ENCODE data around the gene SSNA1. TPM values are rescaled to one million over a fixed set of nuclear protein-coding genes. Genes with fewer than 3 reads are reported as not detected.

SSNA1 gene
- total and polyA plus RNA-seq, 2 donors (not counting 1 experiment from before 2014, with no cell fraction given) = 53.6 to 129 TPM

DNA sequence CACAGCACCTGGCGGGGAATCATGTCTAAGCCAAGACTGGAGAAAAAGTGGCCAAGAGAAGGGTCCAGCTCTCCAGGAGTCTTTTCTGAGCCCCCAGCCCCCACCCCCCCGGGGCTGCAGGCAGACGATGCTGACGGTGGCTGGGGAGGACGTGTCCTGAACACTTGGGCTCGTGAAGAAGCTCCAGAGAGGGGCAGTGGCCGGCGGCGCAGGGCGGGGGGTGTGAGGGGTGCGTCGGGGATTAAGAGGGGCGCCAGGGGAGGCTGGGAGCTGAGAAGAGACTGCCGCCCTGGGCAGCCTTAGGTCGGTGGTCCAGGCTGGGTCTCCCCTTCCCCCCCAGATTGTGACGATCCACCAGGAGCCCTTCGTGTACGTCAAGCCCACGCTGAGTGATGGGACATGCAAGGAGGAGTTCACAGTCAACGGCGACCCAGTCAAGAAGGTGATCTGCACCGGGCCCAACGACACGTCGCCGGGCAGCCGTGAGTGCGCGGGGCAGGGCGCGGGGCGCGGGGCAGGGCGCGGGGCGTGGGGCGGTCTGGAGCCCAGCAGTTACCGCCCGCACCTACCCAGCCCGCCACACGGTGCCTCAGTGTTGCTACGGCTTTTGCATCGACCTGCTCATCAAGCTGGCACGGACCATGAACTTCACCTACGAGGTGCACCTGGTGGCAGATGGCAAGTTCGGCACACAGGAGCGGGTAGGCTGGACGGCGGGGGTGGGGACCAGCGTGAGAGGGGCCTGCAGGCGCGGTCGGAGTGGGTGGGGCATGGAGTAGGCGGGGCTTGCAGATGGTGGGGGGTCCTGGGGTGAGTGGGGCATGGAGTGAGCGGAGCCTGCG is 27.5 kb upstream of the SSNA1 start:
- H3K4me2 ChIP-seq (replicated peaks; ENCODE audit: low read depth, low read length, poor library complexity, severe bottlenecking) = no peak overlapping the region
- 50% methylated on average over 54 of the region's 56 CpGs for WGBS (ENCODE audit: insufficient coverage)
- no peak overlapping the region for H3K4me3 Mint-ChIP-seq

More for the DNA sequence above, 27.5 kb upstream of the SSNA1 start:
- Histone ChIP-seq H2AFZ (ENCODE audit: insufficient read depth, low read depth, low read length, poor library complexity, severe bottlenecking) (no peak overlapping the region), H4K20me1 (ENCODE audit: control insufficient read depth, insufficient read depth, low read length, poor library complexity, severe bottlenecking) (no peaks in the 10 kb centered on the region), H3K36me3 (replicated peaks in 1 of 2; ENCODE audit: control extremely low read depth in 1 of 2, control insufficient read depth in 1 of 2, extremely low read depth in 1 of 2, insufficient read depth in 2 of 2, low read length in 1 of 2) (no peaks in the 10 kb centered on the region), H3K9me3 (ENCODE audit: control extremely low read depth in 1 of 3, control insufficient read depth in 2 of 3, insufficient read depth in 1 of 3, low read length in 2 of 3) (peaks cover 0 to 37% (median 0%) of the 10 kb centered on the region in 3 donors), H3K27ac (ENCODE audit: low read length in 2 of 2) (no peak overlapping the region), H3K27me3 (replicated peaks in 1 of 4; ENCODE audit: control extremely low read depth in 1 of 4, control insufficient read depth in 3 of 4, insufficient read depth in 4 of 4, low read length in 3 of 4) (peaks cover 0 to 87% (median 31%) of the 10 kb centered on the region in 4 experiments), H3K9ac (ENCODE audit: low read length) (no peak overlapping the region), H3K4me3 (ENCODE audit: control extremely low read depth in 1 of 5, extremely low read depth in 1 of 5, insufficient read depth in 1 of 5, low read depth in 2 of 5, low read length in 4 of 5) (no peak overlapping the region), H3K4me1 (ENCODE audit: control insufficient read depth in 2 of 2, insufficient read depth in 2 of 2, low read length in 2 of 2) (peaks cover 22 to 34% of the 10 kb centered on the region in 2 donors), H3K79me2 (ENCODE audit: control insufficient read depth, insufficient read depth, low read length) (no peaks in the 10 kb centered on the region)
- no peaks in the 10 kb centered on the region for H3K9me3 Mint-ChIP-seq (ENCODE audit: insufficient read depth)
- POLR2A ChIA-PET = interaction anchor here (0.6 kb wide), 1 partner anchor 33 kb away, joined by 9 read pairs; no protein-coding TSS in a partner anchor
- ATAC-seq (ENCODE audit: low read depth) (no peak), DNase-seq (no peak)
- TF ChIP-seq CTCF (IDR thresholded peaks at IDR 0.05) (no peak), EZH2 (IDR thresholded peaks at IDR 0.05; ENCODE audit: borderline replicate concordance, insufficient read depth, low read depth, low read length, poor library complexity, severe bottlenecking) (no peak)
- intact Hi-C loops (cut with micrococcal nuclease) = no loop called here
- peaks cover 46% of the 10 kb centered on the region for H3K27me3 Mint-ChIP-seq
- no peak overlapping the region for H3K27ac Mint-ChIP-seq
- CTCF ChIA-PET = no interaction called here
- peaks cover 27% of the 10 kb centered on the region for H3K4me1 Mint-ChIP-seq
